Putamen (tissue), 1 donor: ENCODE results near the gene PHF11.
A peak's percentile ranks its signal among the peaks of the same experiment; 100 is the strongest.
"Not testable (repeated sequence)": the region's sequence is repeated elsewhere in the genome, so short reads cannot be mapped to it uniquely, and the experiment has no call there.

ENCODE experiments used
- DNase-seq: peaks from one replicate; pipeline ENCODE4 v3.0.0-alpha.2; 2016; ENCODE audit warnings: low spot score

Gene PHF11

GRCh38 chr13:49495783-49496762, at the start of gene PHF11:
TSS of gene PHF11 (plus strand) at chr13:49495953. CDS start at chr13:49496002, 49 bp downstream.
- DNase-seq, result peak; percentile 70

GRCh38 chr13:49446473-49446872, 49.3 kb upstream of the PHF11 start:
- DNase-seq, result no peak

- no peak for DNase-seq
Observed at GRCh38 chr13:49448753-49449152, 47.0 kb upstream of the PHF11 start.

- DNase-seq, result no peak
Observed at GRCh38 chr13:49450105-49450819, 45.5 kb upstream of the PHF11 start.

- no peak for DNase-seq
Observed at GRCh38 chr13:49452725-49453457, 42.9 kb upstream of the PHF11 start.

- DNase-seq, result no peak
Observed at GRCh38 chr13:49453465-49453864, 42.3 kb upstream of the PHF11 start.

GRCh38 chr13:49454388-49455006, 41.3 kb upstream of the PHF11 start:
- no peak for DNase-seq

- no peak for DNase-seq
Observed at GRCh38 chr13:49455007-49455398, 40.8 kb upstream of the PHF11 start.

- no peak for DNase-seq
Observed at GRCh38 chr13:49456156-49456555, 39.6 kb upstream of the PHF11 start.

- DNase-seq, result no peak
Observed at GRCh38 chr13:49457221-49457620, 38.5 kb upstream of the PHF11 start.

- no peak for DNase-seq
Observed at GRCh38 chr13:49459580-49459979, 36.2 kb upstream of the PHF11 start.

- DNase-seq, result no peak
Observed at GRCh38 chr13:49464085-49464484, 31.7 kb upstream of the PHF11 start.

GRCh38 chr13:49464621-49465325, 31.0 kb upstream of the PHF11 start:
- no peak for DNase-seq

- no peak for DNase-seq
Observed at GRCh38 chr13:49466292-49466838, 29.4 kb upstream of the PHF11 start.

GRCh38 chr13:49472186-49472585, 23.6 kb upstream of the PHF11 start:
- no peak for DNase-seq

GRCh38 chr13:49476529-49476928, 19.2 kb upstream of the PHF11 start:
- no peak for DNase-seq

- no peak for DNase-seq
Observed at GRCh38 chr13:49481788-49482187, 14.0 kb upstream of the PHF11 start.

GRCh38 chr13:49488563-49488962, 7.2 kb upstream of the PHF11 start:
- no peak for DNase-seq

GRCh38 chr13:49494645-49495044, 1.1 kb upstream of the PHF11 start:
- no peak for DNase-seq

GRCh38 chr13:49496837-49497236, 1.1 kb downstream of the PHF11 start:
- not testable (repeated sequence) for DNase-seq

GRCh38 chr13:49497272-49497671, 1.5 kb downstream of the PHF11 start:
- no peak for DNase-seq
